Spleen (tissue), 11 donors: ENCODE results near the gene SLC25A38. TPM values are rescaled to one million over a fixed set of nuclear protein-coding genes. Genes with fewer than 3 reads are reported as not detected.

ENCODE experiments used
- DNase-seq: peaks from one replicate; pipeline ENCODE4 v3.0.0-alpha.2; 2020
- H3K27ac ChIP-seq, 8 donors: fragments of 200-600 bp; sonication (generic) in 7 of 8; 1 replicate in 4 of 8; 2 replicates in 4 of 8; pipeline versions ENCODE4 v1.5.0 to v1.8.0; 2016 to 2021; ENCODE audit warnings: inconsistent platforms in 4 of 8, mild to moderate bottlenecking in 4 of 8, moderate library complexity in 1 of 8
- H3K27me3 ChIP-seq, 7 donors: fragments of 200-600 bp; sonication (generic) in 6 of 7; replicated peaks in 1 of 7; 1 replicate in 4 of 7; 2 replicates in 3 of 7; pipeline versions ENCODE4 v1.5.0 to v1.8.0; 2016 to 2021; ENCODE audit warnings: inconsistent platforms in 3 of 7, mild to moderate bottlenecking in 1 of 7
- H3K36me3 ChIP-seq, 6 donors: fragments of 200-600 bp; sonication (generic) in 5 of 6; 1 replicate in 4 of 6; 2 replicates in 2 of 6; pipeline versions ENCODE4 v1.5.0 to v1.8.0; 2016 to 2021; ENCODE audit warnings: inconsistent platforms in 2 of 6
- H3K4me1 ChIP-seq, 6 donors: fragments of 200-600 bp; sonication (generic) in 5 of 6; 1 replicate in 3 of 6; 2 replicates in 3 of 6; pipeline versions ENCODE4 v1.5.0 to v1.8.0; 2016 to 2021; ENCODE audit warnings: inconsistent platforms in 3 of 6
- H3K4me3 ChIP-seq, 8 donors: fragments of 200-600 bp; sonication (generic) in 7 of 8; 1 replicate in 4 of 8; 2 replicates in 4 of 8; pipeline versions ENCODE4 v1.5.0 to v1.8.0; 2016 to 2021; ENCODE audit warnings: inconsistent platforms in 4 of 8, mild to moderate bottlenecking in 4 of 8, moderate library complexity in 2 of 8
- H3K9me3 ChIP-seq, 8 donors: fragments of 200-600 bp; sonication (generic) in 7 of 8; 1 replicate in 4 of 8; 2 replicates in 4 of 8; pipeline versions ENCODE4 v1.5.0 to v1.8.0; 2016 to 2021; ENCODE audit warnings: inconsistent platforms in 4 of 8
- POLR2A ChIP-seq, 3 donors: fragments of 450-650 bp; IDR thresholded peaks; one replicate each; pipeline ENCODE4 v1.5.1; 2017; ENCODE audit warnings: antibody characterized with exemption in 3 of 3, mild to moderate bottlenecking in 1 of 3
- POLR2AphosphoS5 ChIP-seq, 3 donors: sonication (generic); formaldehyde crosslinking; IDR thresholded peaks; one replicate each; pipeline ENCODE4 v1.5.1; 2017; ENCODE audit warnings: antibody characterized with exemption in 3 of 3
- WGBS, 5 donors: extraction: QIAGEN DNeasy Blood & Tissue Kit in 3 of 5; methylation state at CpG; one replicate each; pipeline versions ENCODE4 v1.1.5 to v1.1.7; 2013 to 2018; 5-methylcytosine and 5-hydroxymethylcytosine counted together
- intact Hi-C: fragments of 100-400 bp; cut with DNase I; formaldehyde crosslinking; loops from one replicate; pipeline ENCODE4 v1.15.0; 2023; ENCODE audit warnings: low total_unique reads
- polyA plus RNA-seq, 3 donors: library from polyadenylated mRNA; stranded (reverse); fragments of 200-250 nt; gene quantifications; one replicate each; pipeline ENCODE4 v1.2.1, GENCODE V29; 2013
- total RNA-seq, 7 donors: library from RNA; depleted of rRNA in 3 of 7; stranded (reverse); fragments of >200 nt in 3 of 7; fragmentation: NEBNext Ultra II Directional in 4 of 7; extraction: Animal tissue kit (Norgen Biotek cat#: 25700) in 4 of 7; gene quantifications; one replicate each; pipeline versions ENCODE4 v1.1.0 to v1.2.1, GENCODE V29; 2016 to 2021
- TF ChIP-seq, protein P1 (sequence below), 11 experiments: fragments of 200-600 bp in 7 of 11; fragments of 450-650 bp in 4 of 11; sonication (generic) in 4 of 11; IDR thresholded peaks in 8 of 11; conservative IDR thresholded peaks in 3 of 11; 1 replicate in 7 of 11; 2 replicates in 4 of 11; pipeline versions ENCODE4 v1.4.0 to v1.8.0; 2016 to 2021; ENCODE audit warnings: antibody characterized with exemption in 11 of 11, inconsistent platforms in 4 of 11, mild to moderate bottlenecking in 1 of 11
- donor health status: healthy with polysubstance abuse.
- donor health status: DM: no; HTN: no; CAD: no; lungs with moderate emphysema.
- donor health status: DM: no; HTN: no; CAD: no.
- donor health status: Bipolar disorder and iron deficiency.
- donor health status: healthy.
- donor health status: DM: no; HTN: no; CAD: no.
- donor health status: DM: yes; HTN: yes; CAD: no.

The SLC25A38 gene
- total and polyA plus RNA-seq, 10 donors = 23.7 to 38.4 (median 27.1) TPM

DNA sequence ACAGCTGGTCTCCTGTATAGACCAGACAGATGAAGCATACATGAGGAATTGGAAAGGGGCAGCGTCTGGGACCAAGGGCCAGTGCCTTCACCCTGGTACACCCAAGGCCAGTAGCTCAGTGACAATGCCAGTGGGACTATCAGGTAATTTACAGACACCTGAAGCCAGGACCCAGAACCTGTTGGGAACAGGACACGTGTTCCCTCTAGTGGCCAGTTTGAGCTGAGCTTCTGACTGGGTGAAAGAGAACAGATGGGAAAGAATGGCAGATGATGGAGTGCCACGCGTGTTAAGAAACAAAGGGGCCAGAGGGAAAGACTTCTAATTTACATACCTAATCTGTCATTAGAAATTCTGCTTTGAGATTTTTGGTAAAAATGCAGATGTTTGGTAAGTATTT, 5.1 kb upstream of the SLC25A38 start:
- Histone ChIP-seq H3K9me3 (no peaks in the 10 kb centered on the region), H3K4me3 (no peak overlapping the region), H3K27me3 (no peaks in the 10 kb centered on the region), H3K4me1 (peaks cover 0 to 15% (median 6%) of the 10 kb centered on the region in 6 donors), H3K36me3 (no peaks in the 10 kb centered on the region), H3K27ac (no peak overlapping the region)
- intact Hi-C loops = no loop called here
- TF ChIP-seq POLR2A (IDR thresholded peaks at IDR 0.05) = no peak
- TF ChIP-seq, protein P1, sequence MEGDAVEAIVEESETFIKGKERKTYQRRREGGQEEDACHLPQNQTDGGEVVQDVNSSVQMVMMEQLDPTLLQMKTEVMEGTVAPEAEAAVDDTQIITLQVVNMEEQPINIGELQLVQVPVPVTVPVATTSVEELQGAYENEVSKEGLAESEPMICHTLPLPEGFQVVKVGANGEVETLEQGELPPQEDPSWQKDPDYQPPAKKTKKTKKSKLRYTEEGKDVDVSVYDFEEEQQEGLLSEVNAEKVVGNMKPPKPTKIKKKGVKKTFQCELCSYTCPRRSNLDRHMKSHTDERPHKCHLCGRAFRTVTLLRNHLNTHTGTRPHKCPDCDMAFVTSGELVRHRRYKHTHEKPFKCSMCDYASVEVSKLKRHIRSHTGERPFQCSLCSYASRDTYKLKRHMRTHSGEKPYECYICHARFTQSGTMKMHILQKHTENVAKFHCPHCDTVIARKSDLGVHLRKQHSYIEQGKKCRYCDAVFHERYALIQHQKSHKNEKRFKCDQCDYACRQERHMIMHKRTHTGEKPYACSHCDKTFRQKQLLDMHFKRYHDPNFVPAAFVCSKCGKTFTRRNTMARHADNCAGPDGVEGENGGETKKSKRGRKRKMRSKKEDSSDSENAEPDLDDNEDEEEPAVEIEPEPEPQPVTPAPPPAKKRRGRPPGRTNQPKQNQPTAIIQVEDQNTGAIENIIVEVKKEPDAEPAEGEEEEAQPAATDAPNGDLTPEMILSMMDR (IDR thresholded peaks at IDR 0.05 in 8 of 11, conservative IDR thresholded peaks at IDR 0.05 in 3 of 11) = peak; percentile 7 to 68 (median 49)
- WGBS, 5 donors = 32 to 47% (median 43%) methylated on average over 4 of the region's 4 CpGs
- DNase-seq = no peak

DNA sequence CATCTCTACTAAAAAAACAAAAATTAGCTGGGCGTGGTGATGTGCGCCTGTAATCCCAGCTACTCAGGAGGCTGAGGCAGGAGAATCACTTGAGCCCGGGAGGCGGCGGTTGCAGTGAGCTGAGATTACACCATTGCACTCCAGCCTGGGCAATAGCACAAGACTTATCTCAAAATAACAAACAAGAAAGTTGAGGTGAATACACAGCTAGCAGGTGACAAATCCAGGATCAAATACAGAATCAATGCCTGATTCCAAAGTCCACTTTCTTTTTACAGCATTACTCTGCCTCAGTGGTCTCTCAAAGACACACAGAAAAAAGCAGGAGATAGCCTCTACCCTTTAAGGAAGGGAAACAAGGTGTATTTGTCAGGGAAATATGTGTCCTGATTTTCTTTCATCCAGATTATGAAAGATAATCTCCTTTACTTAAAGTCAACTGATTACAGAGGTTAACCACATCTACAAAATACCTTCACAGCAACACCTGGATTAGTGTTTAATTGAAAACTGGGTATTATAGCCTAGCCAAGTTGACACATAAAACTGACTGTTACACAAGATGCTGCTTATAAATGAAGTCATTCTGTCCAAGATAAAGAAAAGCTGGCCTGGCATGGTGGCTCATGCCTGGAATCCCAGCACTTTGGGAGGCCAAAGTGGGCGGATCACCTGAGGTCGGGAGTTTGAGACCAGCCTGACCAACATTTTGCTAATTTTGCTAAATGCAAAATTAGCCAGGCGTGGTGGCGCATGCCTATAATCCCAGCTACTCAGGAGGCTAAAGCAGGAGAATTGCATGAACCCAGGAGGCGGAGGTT, 4.0 kb upstream of the SLC25A38 start:
- Histone ChIP-seq H3K4me1 (peaks cover 0 to 23% (median 7%) of the 10 kb centered on the region in 6 donors), H3K27me3 (no peaks in the 10 kb centered on the region), H3K27ac (no peak overlapping the region), H3K4me3 (no peak overlapping the region), H3K9me3 (no peaks in the 10 kb centered on the region), H3K36me3 (no peaks in the 10 kb centered on the region)
- intact Hi-C loops = no loop called here
- WGBS, 5 donors = 92 to 95% (median 94%) methylated on average over 10 of the region's 10 CpGs
- DNase-seq = no peak
- TF ChIP-seq POLR2A (IDR thresholded peaks at IDR 0.05) (no peak), POLR2AphosphoS5 (IDR thresholded peaks at IDR 0.05) (no peak)
- TF ChIP-seq, protein P1 (IDR thresholded peaks at IDR 0.05 in 8 of 11, conservative IDR thresholded peaks at IDR 0.05 in 3 of 11) = no peak

DNA sequence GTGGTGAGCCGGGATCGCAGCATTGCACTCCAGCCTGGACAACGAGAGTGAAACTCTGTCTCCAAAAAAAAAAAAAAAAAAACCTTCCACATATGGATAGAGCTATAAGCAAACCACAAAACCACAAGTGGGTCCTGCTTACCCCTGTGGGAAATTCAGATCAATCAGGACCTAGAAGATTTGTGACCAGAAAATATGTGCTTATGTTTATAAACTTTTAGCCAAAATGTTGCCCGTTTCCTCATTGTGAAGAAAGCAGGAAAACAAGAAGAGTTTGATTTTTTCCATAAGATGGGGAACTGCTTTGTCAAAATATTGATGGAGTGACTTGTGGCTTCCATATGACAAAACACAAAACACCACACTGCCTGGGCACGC, 3.4 kb upstream of the SLC25A38 start:
- no peak overlapping the region for H3K27ac ChIP-seq
- intact Hi-C loops = no loop called here
- no peaks in the 10 kb centered on the region for H3K36me3 ChIP-seq
- no peaks in the 10 kb centered on the region for H3K27me3 ChIP-seq
- H3K4me3 ChIP-seq = no peak overlapping the region
- H3K9me3 ChIP-seq = no peaks in the 10 kb centered on the region
- TF ChIP-seq POLR2A (IDR thresholded peaks at IDR 0.05) (no peak), POLR2AphosphoS5 (IDR thresholded peaks at IDR 0.05) (no peak)
- TF ChIP-seq, protein P1 (IDR thresholded peaks at IDR 0.05 in 8 of 11, conservative IDR thresholded peaks at IDR 0.05 in 3 of 11) = no peak
- peaks cover 5 to 29% (median 13%) of the 10 kb centered on the region in 6 donors for H3K4me1 ChIP-seq
- 65 to 88% (median 82%) methylated on average over 5 of the region's 5 CpGs for WGBS, 5 donors
- DNase-seq = no peak

DNA sequence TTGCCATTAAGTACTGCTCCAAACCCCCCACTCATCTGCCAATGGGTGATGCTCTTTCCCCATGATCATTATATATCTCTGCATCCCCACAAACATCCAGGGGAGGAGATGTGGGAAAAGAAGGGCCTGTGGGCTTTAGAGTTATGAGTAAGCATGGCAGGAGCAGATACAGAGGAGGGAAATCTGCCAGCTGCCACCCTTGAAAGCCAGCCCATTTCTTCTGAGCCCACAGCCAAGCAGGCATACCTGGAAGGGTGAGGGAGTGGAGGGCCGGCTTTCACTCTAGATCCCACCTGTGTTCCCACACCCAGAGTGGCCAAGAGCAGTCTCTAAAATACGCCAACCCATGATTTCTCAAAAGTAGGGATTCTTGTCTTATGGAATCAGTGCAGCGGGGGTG, 1.7 kb upstream of the SLC25A38 start:
- TF ChIP-seq, protein P1 (IDR thresholded peaks at IDR 0.05 in 8 of 11, conservative IDR thresholded peaks at IDR 0.05 in 3 of 11) = no peak
- TF ChIP-seq POLR2A (IDR thresholded peaks at IDR 0.05) = no peak
- no peak for TF ChIP-seq POLR2AphosphoS5 (IDR thresholded peaks at IDR 0.05)
- H3K4me1 ChIP-seq = peaks cover 14 to 46% (median 29%) of the 10 kb centered on the region in 6 donors
- no peak overlapping the region for H3K27ac ChIP-seq
- no peaks in the 10 kb centered on the region for H3K9me3 ChIP-seq
- no peaks in the 10 kb centered on the region for H3K36me3 ChIP-seq
- 88 to 97% (median 97%) methylated on average over 3 of the region's 3 CpGs for WGBS, 5 donors
- intact Hi-C loops = no loop called here
- H3K4me3 ChIP-seq = no peak overlapping the region
- H3K27me3 ChIP-seq = no peaks in the 10 kb centered on the region
- DNase-seq = no peak
